ENCODE measurements around the gene MMP12. TPM values are rescaled to one million over a fixed set of nuclear protein-coding genes. Genes with fewer than 3 reads are reported as not detected.

MMP12 gene
- polyA plus RNA-seq, 2 of the 4 experiments (the other 2 are of a cell fraction), result not detected

DNA sequence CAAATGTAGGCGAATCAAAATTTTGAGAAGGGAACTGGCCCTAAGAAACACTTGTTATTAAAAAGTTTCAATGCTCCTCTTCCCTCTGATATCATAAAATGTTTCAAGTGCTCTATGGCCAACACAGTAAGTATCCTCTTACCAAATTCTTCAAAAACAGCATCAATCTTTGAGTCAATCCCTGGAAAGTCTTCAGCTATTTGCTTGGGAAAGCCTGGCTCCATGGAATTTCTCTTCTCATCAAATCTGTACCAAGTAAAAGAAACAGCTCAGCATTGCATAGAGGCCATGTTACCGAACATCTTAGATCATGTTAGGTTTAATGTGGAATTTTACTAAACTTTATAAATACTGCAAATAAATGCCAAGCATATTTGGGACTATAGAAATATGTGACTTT is 37.6 kb downstream of the MMP12 start:
- no peak overlapping the region for H3K4me2 ChIP-seq
- H3K9me3 ChIP-seq, result no peaks in the 10 kb centered on the region
- WGBS (ENCODE audit: missing lambda C conversion rate), result 57% methylated on average over 2 of the region's 2 CpGs
- TF ChIP-seq CHD2 (IDR thresholded peaks at IDR 0.05; ENCODE audit: low read length, partially characterized antibody) (no peak), RFX5 (IDR thresholded peaks at IDR 0.05) (no peak), HEYL (CRISPR knock-in tag; IDR thresholded peaks at IDR 0.05) (no peak), FOXS1 (CRISPR knock-in tag; IDR thresholded peaks at IDR 0.05) (no peak), CHD4 (IDR thresholded peaks at IDR 0.05; ENCODE audit: borderline replicate concordance) (no peak), TP53 (CRISPR knock-in tag; IDR thresholded peaks at IDR 0.05) (no peak), ZNF302 (CRISPR knock-in tag; IDR thresholded peaks at IDR 0.05) (no peak), GATA3 (IDR thresholded peaks at IDR 0.05; ENCODE audit: borderline replicate concordance) (no peak), NPAS2 (CRISPR knock-in tag; IDR thresholded peaks at IDR 0.05; ENCODE audit: borderline replicate concordance) (no peak), HOXB5 (CRISPR knock-in tag; IDR thresholded peaks at IDR 0.05) (no peak), MAFK (IDR thresholded peaks at IDR 0.05; ENCODE audit: partially characterized antibody) (no peak), MYC (IDR thresholded peaks at IDR 0.05; ENCODE audit: borderline replicate concordance, low read length) (no peak), RNF2 (IDR thresholded peaks at IDR 0.05; ENCODE audit: borderline replicate concordance, low read depth) (no peak)
- TF ChIP-seq, protein P1, sequence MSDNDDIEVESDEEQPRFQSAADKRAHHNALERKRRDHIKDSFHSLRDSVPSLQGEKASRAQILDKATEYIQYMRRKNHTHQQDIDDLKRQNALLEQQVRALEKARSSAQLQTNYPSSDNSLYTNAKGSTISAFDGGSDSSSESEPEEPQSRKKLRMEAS (IDR thresholded peaks at IDR 0.05), result no peak
- TF ChIP-seq, protein P2, sequence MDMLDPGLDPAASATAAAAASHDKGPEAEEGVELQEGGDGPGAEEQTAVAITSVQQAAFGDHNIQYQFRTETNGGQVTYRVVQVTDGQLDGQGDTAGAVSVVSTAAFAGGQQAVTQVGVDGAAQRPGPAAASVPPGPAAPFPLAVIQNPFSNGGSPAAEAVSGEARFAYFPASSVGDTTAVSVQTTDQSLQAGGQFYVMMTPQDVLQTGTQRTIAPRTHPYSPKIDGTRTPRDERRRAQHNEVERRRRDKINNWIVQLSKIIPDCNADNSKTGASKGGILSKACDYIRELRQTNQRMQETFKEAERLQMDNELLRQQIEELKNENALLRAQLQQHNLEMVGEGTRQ (IDR thresholded peaks at IDR 0.05), result no peak
- TF ChIP-seq, protein P3, sequence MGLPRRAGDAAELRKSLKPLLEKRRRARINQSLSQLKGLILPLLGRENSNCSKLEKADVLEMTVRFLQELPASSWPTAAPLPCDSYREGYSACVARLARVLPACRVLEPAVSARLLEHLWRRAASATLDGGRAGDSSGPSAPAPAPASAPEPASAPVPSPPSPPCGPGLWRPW (IDR thresholded peaks at IDR 0.05), result no peak
- no peak for DNase-seq (ENCODE audit: low read depth in 1 of 2, low spot score in 1 of 2)
- H3K4me3 ChIP-seq, result no peak overlapping the region
- no peak for ATAC-seq
- POLR2A ChIA-PET, result no interaction called here
- H3K4me1 ChIP-seq, result no peaks in the 10 kb centered on the region
- no peak overlapping the region for H3K27ac ChIP-seq
- CTCF ChIA-PET, result interaction anchor here (1.1 kb wide), 1 partner anchor 104 kb away, joined by 3 read pairs; no protein-coding TSS in a partner anchor
- no peak for FAIRE-seq

- no peak overlapping the region for H3K4me2 ChIP-seq
- no peak overlapping the region for H3K4me3 ChIP-seq
- POLR2A ChIA-PET, result no interaction called here
- TF ChIP-seq FOXS1 (CRISPR knock-in tag; IDR thresholded peaks at IDR 0.05) (no peak), MAFK (IDR thresholded peaks at IDR 0.05; ENCODE audit: partially characterized antibody) (no peak), FOSL2 (IDR thresholded peaks at IDR 0.05) (no peak), FOSL2 (CRISPR knock-in tag; IDR thresholded peaks at IDR 0.05) (no peak), RNF2 (IDR thresholded peaks at IDR 0.05; ENCODE audit: borderline replicate concordance, low read depth) (no peak), GATA3 (IDR thresholded peaks at IDR 0.05; ENCODE audit: borderline replicate concordance) (no peak), RAD21 (conservative IDR thresholded peaks at IDR 0.05 in 1 of 2, IDR thresholded peaks at IDR 0.05 in 1 of 2) (no peak), CBX2 (IDR thresholded peaks at IDR 0.05; ENCODE audit: borderline replicate concordance, low read depth) (no peak), FOSB (CRISPR knock-in tag; IDR thresholded peaks at IDR 0.05) (no peak), JUN (IDR thresholded peaks at IDR 0.05) (no peak), E2F6 (IDR thresholded peaks at IDR 0.05; ENCODE audit: borderline replicate concordance, low read depth) (no peak), TP53 (CRISPR knock-in tag; IDR thresholded peaks at IDR 0.05) (no peak), HOXB13 (CRISPR knock-in tag; IDR thresholded peaks at IDR 0.05; ENCODE audit: low read depth) (no peak)
- TF ChIP-seq, protein P4, sequence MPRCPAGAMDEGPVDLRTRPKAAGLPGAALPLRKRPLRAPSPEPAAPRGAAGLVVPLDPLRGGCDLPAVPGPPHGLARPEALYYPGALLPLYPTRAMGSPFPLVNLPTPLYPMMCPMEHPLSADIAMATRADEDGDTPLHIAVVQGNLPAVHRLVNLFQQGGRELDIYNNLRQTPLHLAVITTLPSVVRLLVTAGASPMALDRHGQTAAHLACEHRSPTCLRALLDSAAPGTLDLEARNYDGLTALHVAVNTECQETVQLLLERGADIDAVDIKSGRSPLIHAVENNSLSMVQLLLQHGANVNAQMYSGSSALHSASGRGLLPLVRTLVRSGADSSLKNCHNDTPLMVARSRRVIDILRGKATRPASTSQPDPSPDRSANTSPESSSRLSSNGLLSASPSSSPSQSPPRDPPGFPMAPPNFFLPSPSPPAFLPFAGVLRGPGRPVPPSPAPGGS (IDR thresholded peaks at IDR 0.05), result no peak
- CTCF ChIA-PET, result interaction anchor here (0.9 to 1.1 kb wide), 2 partner anchors 101 to 103 kb away, joined by 3 read pairs; no protein-coding TSS in a partner anchor
- no peaks in the 10 kb centered on the region for H3K4me1 ChIP-seq
- FAIRE-seq (no peak), DNase-seq (ENCODE audit: low read depth in 1 of 2, low spot score in 1 of 2) (no peak), ATAC-seq (no peak)
- no peak overlapping the region for H3K27ac ChIP-seq
- 16% methylated on average over 3 of the region's 3 CpGs for WGBS (ENCODE audit: missing lambda C conversion rate)
- no peaks in the 10 kb centered on the region for H3K9me3 ChIP-seq
Observed at GRCh38 chr11:102836290-102836875, 38.4 kb downstream of the MMP12 start.

Data from A549 (cell line).